GM19468 (cell line): ENCODE data around the gene WIPF3.

Experiments
- ATAC-seq: cut with Tn5 transposase; IDR thresholded peaks from one replicate; pipeline ENCODE4 v1.9.1; 2021; ENCODE audit warnings: mild to moderate bottlenecking, moderate library complexity, moderate number of reproducible peaks; ENCODE audit not compliant: unreplicated experiment; ENCODE audit errors: extremely low read depth

Gene WIPF3

GRCh38 chr7:29896685-29897411 lies 90.5 kb downstream of the WIPF3 start:
- ATAC-seq: no peak

- ATAC-seq: no peak
Measured at GRCh38 chr7:29898301-29898700, 92.0 kb downstream of the WIPF3 start.

- ATAC-seq: no peak
Measured at GRCh38 chr7:29900745-29901144, 94.4 kb downstream of the WIPF3 start.

DNA sequence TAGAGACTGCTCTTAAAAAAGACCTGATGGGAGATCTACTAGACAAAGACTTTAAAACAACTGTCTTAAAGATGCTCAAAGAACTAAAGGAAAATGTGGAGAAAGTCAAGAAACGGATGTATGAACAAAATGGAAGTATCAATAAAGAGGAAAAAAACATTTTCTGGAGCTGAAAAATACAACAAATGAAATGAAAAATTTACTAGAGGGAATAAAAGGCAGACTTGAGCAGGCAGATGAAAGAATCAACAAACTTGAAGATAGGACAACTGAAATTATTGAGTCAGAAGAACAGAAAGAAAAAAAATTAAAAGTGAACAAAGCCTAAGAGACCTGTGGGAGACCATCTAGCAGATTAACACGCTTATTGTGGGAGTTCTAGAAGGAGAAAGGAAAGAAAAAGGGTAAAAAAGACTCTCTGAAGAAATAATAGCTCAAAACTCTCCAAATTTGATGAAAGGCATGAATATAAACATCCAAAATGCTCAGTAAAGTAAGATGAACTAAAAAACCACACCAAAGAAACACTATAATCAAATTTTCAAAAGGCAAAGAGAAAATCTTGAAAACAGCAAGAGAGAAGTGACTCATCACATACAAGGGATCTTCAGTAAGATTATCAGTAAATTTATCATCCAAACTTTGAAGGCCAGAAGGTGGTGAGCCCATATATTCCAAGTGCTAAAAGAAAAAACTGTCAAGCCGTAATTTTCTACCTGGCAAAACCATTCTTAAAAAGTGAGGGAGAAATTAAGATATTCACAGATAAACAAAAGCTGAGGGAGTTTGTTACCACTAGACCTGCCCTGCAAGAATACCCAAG lies 100.1 kb downstream of the WIPF3 start:
- ATAC-seq: no peak

DNA sequence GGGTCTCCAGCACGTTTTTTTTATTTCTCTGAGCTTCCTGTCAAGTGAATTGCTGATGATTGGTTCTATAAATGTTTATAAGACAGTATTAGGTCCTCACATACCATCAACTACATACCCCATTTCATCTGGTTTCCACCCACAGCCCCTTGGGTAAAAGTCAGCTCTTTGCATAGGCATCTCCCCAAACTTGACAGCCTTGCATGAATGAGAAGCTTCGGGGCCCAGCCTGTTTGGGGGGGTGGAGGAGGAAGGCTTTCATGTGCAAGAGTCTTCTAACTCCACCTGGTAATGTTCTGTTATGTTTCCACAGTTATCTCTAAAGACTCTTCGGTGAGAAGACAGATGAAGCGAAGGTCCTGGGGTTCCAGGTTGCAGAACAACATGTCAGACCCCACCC lies 107.9 kb downstream of the WIPF3 start:
- ATAC-seq: no peak

- no peak for ATAC-seq
Measured at GRCh38 chr7:29915481-29916215, 109.3 kb downstream of the WIPF3 start.

DNA sequence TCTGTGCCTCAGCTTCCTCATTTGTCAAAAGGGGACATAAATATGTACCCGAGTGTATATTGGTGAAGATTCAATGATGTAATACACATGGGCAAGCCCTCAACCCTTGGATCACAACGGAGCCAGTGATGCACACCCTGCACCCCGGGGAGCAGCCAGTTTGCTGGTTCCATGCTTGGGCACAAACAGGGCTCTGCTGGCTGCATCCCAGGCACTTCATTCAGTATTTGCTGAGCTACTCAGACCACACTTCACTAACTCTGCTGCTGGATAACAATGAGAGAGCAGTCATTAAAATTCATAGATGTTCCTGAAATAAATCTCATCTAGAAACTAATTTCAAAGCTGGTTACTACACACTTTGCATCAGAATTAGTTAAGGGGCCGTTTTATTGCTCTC lies 111.3 kb downstream of the WIPF3 start:
- no peak for ATAC-seq

GRCh38 chr7:29918850-29919249 lies 112.5 kb downstream of the WIPF3 start:
- ATAC-seq: no peak

- no peak for ATAC-seq
Measured at GRCh38 chr7:29919790-29920189, 113.5 kb downstream of the WIPF3 start.

GRCh38 chr7:29920491-29920890 lies 114.2 kb downstream of the WIPF3 start:
- ATAC-seq: no peak

- peak; percentile 71 for ATAC-seq
Measured at GRCh38 chr7:29921404-29922010, 115.2 kb downstream of the WIPF3 start.

DNA sequence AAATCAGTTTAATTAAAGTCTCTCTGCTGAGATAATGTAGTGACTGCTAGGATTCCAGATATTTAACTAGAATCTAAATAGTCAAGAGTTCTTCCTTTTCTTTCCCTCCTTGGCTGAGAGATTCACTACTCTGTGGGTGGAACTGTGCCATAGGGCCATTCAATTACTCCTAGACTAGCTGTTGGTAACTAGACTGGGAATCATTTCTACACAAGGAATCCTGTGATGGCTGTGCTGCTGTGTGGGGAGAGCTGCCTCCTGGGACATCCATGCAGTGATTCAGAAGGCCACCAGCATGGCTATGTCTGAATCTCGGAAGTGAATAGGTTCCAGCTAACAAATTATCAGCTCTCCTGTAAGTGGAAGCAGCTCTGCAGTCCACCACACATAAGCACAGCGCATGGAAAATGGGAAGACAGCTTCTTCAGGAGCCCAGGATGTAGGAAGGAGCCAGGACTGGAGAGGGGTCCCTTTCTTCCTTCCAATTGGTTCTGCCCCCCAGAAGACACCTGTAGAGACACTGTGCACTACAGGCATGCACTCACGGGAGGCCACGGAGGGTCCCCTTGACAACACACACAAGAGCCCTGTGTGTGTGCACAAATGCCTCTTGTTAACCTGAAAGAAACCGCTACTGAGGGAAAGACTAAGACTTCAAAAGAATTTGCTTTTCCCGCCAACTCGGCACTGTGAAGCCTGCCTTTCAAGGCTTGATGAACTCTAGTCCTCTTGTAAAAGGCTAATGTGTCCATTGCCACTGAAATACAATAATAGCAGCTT lies 116.8 kb downstream of the WIPF3 start:
- no peak for ATAC-seq

DNA sequence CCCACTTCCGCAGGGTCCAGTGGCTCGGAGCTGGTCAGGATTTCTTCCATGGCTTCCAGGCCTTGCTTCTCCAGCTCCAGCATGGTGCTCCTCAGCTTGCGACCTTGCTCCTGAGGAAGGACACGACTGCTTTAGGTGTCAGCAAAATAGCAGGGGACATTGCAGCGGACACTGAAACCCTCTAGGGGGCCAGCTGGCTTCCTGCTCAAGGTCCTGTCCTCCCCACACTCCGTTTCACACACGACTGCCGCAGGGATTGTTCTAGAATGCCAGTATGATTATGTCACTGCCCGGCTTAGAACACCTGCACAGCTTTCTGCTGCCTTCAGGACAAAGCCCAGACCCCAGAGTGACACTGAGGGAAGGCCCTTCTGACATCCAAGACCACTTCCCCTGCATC lies 117.7 kb downstream of the WIPF3 start:
- ATAC-seq: no peak

DNA sequence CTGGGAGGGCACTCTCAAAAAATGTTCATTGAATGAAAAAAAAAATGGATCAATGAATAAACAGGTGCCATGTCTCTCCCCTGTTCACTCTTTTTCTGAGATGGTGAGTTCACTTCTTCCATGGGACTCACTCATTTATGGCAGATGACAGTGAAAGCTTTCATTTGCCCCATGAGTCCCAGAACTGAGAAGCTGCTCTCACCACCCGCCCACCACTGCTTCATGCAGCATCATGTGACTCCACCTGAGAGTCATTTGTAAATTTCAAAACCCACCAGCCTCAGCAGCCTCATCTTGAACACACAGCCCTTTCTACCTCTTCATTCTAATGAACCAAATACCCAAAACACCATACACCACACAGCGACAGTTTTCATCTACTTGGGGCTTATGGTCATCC lies 118.4 kb downstream of the WIPF3 start:
- no peak for ATAC-seq

DNA sequence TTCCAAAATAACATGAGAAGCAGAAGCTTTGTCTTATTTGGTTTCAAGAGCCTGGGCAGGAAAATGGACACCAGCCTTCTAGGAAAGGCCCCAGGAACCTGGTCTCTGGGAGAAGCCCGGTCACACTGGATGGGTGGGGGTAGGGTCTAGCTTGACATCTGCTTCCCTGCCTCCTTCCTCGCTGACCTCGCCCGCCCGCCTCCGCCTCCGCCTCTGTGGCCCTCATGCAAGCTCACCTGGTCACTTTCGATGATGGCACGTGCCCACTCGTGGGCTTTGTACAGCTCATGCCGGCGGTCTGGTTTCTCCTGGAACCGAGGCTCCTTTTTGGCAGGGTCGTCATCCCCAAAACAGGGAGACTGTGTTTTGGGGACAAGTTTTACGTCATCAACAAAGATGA lies 119.9 kb downstream of the WIPF3 start:
- ATAC-seq: no peak

DNA sequence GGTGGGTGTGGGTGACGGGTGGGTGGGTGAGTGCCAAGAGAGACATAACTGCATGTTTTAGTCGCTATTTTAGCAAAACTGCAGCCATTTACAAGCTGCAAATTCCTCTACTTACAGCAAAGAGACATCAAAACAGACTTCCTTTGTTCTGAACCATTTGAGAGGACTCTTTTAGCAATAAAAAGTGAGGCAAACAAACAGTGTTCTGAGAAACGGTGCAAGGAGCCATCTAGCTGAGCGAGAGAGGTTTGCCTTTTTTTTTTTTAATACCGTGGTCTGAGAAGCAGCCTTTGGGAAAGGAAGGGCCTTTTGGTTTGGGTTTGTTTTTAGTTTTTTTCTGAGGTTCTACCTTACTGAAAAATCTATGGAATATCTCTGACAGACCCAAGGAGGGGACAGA lies 120.4 kb downstream of the WIPF3 start:
- no peak for ATAC-seq

DNA sequence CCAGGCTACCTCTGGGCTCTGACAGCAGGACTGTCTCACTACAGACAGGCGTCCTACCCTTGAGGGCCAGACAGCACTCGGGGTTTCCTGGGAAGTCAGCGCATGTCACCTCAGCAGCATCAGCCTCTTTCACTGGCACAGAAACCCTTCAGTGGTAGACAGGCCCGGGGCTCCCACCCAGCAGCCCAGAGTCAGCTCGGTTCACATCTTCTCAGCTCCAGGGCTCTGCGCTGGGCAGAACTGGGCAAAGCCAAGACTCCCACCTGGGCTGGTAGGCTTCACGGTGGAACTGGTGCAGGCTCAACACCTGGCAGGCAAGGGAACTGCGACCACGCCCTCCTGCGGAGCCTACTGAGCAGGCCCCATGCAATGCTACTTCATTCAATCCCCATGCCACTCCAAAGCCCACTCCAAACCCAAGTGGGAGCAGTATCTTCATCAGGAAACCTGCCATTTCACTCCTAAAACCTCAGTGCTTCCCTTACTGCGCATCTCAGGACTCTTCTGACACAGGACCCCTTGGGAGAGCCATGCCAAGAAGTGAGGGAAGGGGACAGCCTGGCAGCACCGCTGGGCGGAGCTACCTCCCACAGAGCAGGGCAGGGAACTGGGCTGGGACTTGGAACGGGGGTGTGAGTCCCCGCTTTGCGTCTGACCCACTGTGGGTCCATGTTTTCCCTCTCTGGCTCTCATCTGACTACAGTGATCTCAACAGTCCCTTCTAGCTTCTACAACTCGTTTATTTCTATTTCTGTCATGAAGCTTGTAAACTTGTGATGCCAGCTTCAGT lies 122.9 kb downstream of the WIPF3 start:
- no peak for ATAC-seq

DNA sequence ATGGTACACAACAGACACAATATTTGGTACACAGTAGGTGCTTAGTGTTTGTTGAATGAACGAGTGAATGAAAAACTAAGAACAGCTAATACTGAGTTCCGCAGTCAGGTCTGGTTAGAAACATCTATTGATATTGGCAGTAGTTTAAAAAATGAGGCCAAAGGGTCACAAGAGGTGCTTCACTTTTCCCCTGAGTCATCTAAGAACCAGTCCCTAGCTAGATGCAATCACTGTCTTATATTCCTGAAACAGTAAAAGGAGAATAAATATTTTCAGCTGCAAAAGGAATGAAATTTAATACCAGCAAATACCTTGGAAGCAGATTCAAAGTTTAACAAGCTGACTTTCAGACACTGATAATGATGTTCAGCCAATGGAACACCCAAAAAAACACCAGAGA lies 128.8 kb downstream of the WIPF3 start:
- no peak for ATAC-seq

DNA sequence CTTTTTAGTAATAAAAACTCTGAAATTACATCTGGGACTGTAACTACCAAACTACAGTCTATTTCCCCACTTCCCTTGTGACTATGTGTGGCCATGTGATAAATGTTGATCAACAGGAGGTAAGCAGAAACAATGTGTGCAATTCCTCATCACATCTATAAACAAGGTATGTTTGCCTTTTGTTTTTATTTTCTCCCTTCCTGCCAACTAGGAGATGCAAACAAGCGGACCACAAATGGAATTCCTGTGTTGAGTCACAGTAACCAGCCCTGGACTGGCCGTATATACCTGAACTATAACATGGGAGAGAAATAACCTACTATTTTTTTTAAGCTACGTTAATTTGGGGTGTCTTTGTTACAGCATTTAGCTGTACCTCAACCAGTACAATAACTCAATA lies 130.8 kb downstream of the WIPF3 start:
- ATAC-seq: no peak
